NCI-H2196 treated with DMSO at 0.1 percent for 48 hours (cell line): ENCODE results near the gene CAPN3.
"Not testable (repeated sequence)": the region's sequence is repeated elsewhere in the genome, so short reads cannot be mapped to it uniquely, and the experiment has no call there.

Source experiments
- DNase-seq: peaks from one replicate; lab custom pipeline; 2025; ENCODE audit not compliant: unreplicated experiment; lab: John Stamatoyannopoulos, UW

The CAPN3 gene

GRCh38 chr15:42359249-42359648 lies at the start of gene CAPN3:
CAPN3 (plus strand) TSS chr15:42359501; CDS start chr15:42359806, 305 bp downstream.
- DNase-seq: no peak

DNA sequence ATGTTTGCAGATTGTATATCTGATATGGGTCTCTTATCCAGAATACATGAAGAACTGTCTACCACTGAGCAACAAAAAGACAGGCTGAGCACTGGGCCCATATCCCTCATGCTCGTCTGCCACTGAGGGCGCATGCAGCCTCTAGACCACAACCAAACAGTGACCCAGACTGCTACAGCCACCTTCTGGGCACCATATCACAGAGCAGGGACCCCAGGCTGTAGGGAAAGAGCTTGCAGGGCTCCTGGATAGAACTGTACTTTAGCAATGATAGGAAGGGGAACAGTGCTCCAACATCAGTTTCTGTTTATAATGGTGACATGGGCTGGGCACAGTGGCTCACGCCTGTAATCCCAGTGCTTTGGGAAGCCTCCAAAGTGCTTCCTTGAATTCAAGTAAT lies 45.8 kb upstream of the CAPN3 start:
- no peak for DNase-seq

DNA sequence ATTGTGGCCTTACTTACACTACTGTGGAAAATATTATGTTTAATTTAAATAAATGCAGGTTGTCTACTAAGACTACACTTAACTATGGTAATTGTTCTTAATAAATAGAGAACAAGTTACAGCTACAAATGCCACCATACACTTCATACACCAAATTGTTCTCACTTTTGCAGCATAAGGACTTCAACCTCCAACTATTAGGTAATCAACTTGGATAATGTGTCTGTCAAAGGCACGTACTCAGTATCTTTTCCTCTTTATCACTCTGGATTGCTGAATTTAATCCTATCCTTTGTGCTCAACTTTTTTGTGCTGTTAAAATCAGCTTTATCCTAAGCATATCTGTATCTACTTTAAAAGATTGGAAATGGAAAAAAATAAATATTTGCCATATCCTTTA lies 44.5 kb upstream of the CAPN3 start:
- DNase-seq: no peak

DNA sequence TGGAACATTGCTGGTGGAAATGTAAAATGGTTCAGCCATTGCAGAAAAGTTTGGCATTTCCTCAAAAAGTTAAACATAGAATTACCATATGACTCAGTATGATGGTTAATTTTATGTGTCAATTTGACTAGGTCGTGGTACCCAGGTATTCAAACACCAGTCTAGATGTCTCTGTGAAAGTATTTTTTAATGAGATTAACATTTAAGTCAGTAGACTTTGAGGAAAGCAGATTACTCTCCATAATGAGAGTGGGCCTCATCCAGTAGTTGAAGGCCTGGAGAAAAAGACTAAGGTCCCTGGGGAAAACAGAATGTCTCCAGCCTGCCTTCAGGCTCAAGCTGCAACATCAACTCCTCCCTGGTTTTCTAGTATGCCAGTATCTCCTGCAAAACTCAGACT lies 43.8 kb upstream of the CAPN3 start:
- DNase-seq: no peak

- DNase-seq: not testable (repeated sequence)
Measured at GRCh38 chr15:42316282-42316805, 43.0 kb upstream of the CAPN3 start.

DNA sequence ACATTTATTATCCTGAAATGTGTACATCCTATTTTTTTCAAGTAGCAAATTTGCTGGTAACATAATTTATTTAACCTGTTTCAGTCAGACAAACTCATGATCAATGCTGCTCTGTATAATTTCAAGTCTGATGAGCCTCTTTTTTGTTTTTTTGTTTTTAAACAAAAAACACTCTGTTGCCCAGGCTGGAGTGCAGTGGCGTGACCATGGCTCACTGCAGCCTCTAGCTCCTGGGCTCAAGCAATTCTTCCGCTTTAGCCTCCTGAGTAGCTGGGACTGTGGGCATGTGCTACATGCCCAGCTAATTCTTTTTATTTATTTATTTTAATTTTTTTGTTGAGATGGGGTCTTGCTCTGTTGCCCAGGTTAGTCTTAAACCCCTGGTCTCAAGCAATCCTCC lies 40.1 kb upstream of the CAPN3 start:
- DNase-seq: no peak

DNA sequence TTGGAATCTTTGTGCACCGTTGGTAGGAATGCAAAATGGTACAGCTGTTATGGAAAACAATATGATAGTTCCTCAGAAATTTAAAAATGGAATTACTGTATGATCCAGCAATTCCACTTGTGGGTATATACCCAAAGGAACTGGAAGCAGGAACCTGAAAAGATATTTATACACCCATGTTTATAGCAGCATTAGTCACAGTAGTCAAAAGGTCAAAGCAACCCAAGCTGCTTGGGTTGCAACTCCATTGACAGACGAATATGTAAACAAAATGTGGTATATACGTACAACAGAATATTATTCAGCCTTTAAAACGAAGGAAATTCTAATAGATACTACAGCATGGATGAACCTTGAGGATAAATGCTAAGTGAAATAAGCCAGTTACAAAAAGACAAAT lies 35.0 kb upstream of the CAPN3 start:
- DNase-seq: no peak

DNA sequence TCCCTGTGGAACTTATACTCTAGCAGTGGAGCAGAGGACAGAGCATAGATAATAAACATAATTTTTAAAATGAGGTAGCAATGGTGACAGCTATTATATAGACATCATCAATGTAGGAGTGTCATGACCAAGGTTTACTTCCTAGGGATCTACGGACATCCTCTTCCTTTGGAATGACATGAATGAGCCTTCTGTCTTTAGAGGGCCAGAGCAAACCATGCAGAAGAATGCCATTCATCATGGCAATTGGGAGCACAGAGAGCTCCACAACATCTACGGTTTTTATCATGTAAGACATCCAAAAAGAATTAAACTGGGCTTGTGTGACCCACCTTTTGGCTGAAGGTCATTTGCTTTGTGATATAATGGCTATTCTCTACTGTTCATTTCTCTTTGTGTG lies 30.1 kb upstream of the CAPN3 start:
- no peak for DNase-seq

- no peak for DNase-seq
Measured at GRCh38 chr15:42329992-42330391, 29.3 kb upstream of the CAPN3 start.

GRCh38 chr15:42331235-42331634 lies 28.1 kb upstream of the CAPN3 start:
- DNase-seq: no peak

- no peak for DNase-seq
Measured at GRCh38 chr15:42332331-42332730, 27.0 kb upstream of the CAPN3 start.

DNA sequence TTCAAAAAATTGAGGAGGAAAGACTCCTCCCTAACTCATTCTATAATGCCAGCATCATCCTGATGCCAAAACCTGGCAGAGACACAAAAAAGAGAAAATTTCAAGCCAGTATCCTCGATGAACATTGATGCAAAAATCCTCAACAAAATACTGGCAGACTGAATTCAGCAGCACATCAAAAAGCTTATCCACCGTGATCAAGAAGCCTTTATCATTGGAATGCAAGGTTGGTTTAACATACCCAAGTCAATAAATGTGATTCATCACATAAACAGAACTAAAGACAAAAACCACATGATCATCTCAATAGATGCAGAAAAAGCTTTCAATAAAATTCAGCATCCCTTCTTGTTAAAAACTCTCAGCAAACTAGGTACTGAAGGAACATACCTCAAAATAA lies 24.2 kb upstream of the CAPN3 start:
- no peak for DNase-seq

DNA sequence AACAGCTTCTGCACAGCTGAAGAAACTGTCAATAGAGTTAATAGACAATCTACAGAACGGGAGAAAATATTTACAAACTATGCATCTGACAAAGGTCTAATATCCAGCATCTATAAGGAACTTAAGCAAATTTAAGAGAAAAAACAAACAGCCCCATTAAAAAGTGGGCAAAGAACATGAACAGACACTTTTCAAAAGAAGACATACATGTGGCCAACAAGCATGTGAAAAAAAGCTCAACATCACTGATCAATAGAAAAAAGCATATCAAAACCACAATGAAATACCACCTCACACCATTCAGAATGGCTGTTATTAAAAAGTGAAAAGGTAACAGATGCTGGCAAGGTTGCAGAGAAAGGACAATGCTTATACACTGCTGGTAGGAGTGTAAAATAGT lies 22.7 kb upstream of the CAPN3 start:
- DNase-seq: not testable (repeated sequence)

DNA sequence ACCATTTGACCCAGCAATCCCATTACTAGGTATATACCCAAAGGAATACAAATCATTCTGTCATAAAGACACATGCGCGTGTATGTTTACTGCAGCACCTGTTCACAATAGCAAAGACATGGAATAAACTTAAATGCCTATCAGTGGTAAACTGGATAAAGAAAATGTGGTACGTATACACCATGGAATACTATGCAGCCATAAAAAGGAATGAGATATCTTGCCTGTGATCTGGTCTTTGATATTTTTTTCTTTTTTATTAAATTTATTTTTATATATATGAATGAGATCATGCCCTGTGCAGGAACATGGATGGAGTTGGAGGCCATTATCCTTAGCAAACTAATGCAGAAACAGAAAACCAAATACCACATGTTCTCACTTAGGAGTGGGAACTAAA lies 22.2 kb upstream of the CAPN3 start:
- DNase-seq: not testable (repeated sequence)

DNA sequence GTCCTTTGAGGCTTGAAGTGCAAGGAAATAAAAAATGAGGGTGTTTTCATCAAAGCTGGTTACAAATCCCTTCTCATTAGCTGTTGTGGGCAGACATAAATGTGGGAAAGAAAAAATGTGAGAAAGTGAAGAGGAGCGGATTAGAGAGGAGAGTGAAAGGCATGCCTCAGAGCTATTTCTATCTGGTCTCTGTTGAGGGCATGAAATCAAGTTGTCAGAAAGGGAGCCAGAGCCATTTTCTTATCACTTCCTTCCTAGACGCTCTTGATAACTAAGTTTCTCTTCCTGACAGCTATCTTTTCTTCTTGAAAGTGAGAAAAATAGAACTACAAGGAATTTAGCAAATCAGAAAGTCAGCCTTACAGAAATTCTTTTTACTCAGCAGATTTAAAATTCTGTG lies 20.8 kb upstream of the CAPN3 start:
- no peak for DNase-seq

DNA sequence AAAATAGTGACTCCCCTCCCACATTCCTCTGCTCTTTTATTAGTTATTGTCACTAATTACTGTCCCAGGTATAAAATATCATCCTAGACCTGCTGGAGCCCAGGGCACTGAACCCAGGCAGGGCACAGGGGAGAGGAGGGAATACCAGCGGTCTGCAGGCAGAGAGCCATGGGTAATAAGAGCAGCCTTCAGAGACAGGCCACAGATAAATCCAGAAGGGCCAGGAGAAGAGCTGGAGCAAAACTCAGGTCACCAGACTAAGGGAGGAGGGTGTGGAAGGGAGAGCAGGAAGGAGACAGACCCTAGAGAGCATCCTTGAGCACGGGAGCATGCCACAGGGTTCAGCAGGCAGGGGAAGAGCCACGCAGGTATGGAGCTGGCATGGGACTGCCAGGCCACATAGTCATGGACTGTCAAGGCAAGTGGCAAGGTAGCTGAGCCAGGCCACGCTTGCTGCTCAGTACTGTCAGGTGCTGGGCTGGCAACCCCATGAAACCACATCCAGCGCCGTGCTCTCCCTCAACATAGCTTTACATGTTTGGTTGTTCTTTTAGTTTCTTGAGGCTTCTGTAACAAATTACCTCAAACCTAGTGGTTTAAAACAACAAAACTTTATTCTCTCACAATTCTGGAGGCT lies 15.6 kb upstream of the CAPN3 start:
- no peak for DNase-seq

DNA sequence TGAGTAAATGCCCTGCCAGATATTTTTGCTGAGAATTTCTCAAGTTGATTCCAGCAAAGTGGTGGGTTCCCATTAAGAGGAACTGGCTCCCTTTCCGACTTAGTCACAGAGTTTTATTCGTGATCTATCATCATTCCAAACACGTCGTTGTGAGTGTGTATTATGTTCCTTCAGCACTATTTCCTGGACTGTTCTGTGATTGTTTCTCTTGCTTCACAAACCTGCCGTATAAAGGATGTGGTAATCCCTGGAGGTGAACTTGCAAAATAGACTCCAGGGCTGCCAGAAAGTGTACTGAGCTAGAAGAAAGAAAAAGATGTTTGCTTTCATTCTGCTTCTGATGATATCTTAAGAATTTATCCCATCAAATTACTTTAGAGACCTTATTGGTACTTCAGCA lies 14.5 kb upstream of the CAPN3 start:
- no peak for DNase-seq

GRCh38 chr15:42345504-42345903 lies 13.8 kb upstream of the CAPN3 start:
- no peak for DNase-seq

- no peak for DNase-seq
Measured at GRCh38 chr15:42348083-42348482, 11.2 kb upstream of the CAPN3 start.

- no peak for DNase-seq
Measured at GRCh38 chr15:42349186-42349585, 10.1 kb upstream of the CAPN3 start.

DNA sequence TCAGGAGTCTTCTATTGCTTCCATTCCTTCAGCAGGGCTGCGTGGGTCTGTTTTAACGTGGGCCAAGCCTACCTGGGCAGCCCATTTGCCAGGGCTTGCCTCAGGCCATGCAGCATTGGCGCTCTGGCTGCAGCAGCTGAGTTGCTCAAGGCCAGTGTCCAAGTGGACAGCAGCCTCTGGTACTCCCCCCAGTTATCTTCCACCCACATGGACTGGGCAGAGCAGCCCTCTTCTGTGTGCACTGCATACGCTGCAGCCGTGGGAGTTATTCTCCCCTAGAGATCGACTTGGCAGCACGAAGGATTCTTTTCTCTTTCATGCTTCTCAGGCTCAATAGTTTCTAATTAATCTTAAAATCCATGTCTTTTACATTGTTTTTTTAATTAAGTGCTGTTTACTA lies 6.9 kb upstream of the CAPN3 start:
- no peak for DNase-seq

GRCh38 chr15:42353061-42353460 lies 6.2 kb upstream of the CAPN3 start:
- no peak for DNase-seq

- DNase-seq: no peak
Measured at GRCh38 chr15:42354824-42355223, 4.5 kb upstream of the CAPN3 start.
